Mononuclear cell (primary cell): ENCODE results near the gene LPIN1. TPM values are rescaled to one million over a fixed set of nuclear protein-coding genes. Genes with fewer than 3 reads are reported as not detected.

ENCODE experiments used
- H3K27me3 ChIP-seq: 2 replicates; pipeline ENCODE4 v1.6.0; 2011; ENCODE audit warnings: low read length, control low read depth; ENCODE audit not compliant: insufficient read depth
- H3K4me1 ChIP-seq: 2 replicates; pipeline ENCODE4 v1.5.1; 2011; ENCODE audit warnings: mild to moderate bottlenecking, low read length, control low read depth; ENCODE audit not compliant: insufficient read depth
- H3K4me3 ChIP-seq: 2 replicates; pipeline ENCODE4 v1.5.1; 2011; ENCODE audit warnings: mild to moderate bottlenecking, low read length, moderate library complexity
- H3K9me3 ChIP-seq: 2 replicates; pipeline ENCODE4 v1.5.1; 2011; ENCODE audit warnings: low read depth, mild to moderate bottlenecking, control low read depth, low read length
- total RNA-seq: library from RNA; depleted of rRNA; stranded (reverse); fragments of >200 nt; gene quantifications from one replicate; pipeline ENCODE4 v1.2.3, GENCODE V29; 2012

Gene LPIN1
- total RNA-seq, 1 donor = 52.8 TPM

DNA sequence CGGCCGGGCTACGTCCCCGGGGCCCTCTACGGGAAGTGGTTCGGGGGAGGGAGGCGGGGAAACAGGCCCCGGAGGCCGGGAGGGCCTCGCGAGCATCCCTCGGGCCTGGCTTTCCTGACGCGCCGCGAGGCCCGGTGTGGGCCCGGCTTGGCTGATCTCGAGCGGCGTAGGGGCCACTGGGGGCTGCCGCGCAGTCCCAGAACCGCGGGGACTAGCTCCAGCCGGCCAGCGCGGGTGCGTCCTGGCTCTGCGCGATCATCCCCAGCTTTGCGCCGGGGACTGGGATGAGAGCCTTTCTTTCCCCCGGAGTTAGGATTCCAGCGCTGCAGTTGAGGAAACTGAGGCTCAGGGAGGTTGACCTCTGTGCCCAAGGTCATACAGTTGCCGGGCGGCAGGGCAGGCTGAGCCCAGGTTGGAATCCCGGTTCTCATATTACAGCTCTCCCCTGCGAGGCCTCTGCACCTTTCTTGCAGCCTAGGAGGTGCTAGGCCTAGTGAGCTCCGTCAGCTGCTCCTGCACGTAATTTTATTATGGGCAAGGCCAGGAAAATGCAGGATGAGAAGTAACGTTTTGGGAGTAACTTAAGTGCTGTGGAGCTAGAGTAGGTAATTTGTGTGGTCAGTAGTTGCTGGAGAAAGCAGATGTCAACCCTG is 501 bp downstream of the LPIN1 start:
- Histone ChIP-seq H3K4me3 (peak overlapping the region; percentile 55), H3K9me3 (no peaks in the 10 kb centered on the region), H3K27me3 (no peaks in the 10 kb centered on the region), H3K4me1 (peaks cover 74% of the 10 kb centered on the region)

DNA sequence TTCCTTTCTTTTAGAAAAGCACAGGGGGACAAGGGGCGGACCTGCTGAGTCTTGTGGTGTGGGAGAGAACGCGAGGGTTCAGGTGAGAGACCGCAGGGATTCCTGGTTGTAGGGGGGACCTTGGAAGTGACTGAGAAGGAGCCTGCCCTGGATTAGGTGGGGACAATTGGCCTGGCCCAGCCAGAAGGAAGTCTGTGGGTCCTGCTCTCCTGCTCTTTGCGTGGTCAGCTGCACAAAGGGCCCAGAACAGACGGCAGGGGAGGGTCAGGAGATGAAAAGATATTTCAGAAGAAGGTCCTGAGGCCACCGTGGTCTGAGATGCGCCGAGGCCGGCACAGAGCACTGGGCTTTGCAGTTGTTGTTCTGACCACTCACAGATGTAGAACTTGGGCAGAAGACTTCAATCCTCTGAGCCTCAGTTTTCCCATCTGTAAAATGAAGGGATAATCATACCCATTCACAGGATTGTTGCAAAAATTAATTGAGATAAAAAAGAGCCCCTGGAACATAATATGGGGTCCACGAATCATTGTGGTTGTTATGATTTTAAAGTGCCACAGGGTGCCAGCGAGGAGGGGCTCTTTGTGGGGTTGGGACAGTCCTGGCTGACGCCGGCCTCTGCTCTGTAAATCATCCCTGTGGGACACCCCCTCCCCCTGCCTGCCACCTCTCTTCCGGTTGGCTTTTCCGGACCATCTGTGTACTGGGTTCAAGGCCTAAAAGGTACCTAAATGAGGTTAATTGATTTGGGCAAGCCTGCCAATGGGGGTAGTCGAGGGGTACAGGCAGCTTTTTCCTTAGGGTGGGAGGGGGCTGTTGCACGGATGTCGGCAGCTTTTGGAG is 1.8 kb downstream of the LPIN1 start:
- Histone ChIP-seq H3K4me3 (no peak overlapping the region), H3K9me3 (no peaks in the 10 kb centered on the region), H3K27me3 (no peaks in the 10 kb centered on the region), H3K4me1 (peaks cover 82% of the 10 kb centered on the region)

- peaks cover 84% of the 10 kb centered on the region for H3K4me1 ChIP-seq
- no peak overlapping the region for H3K4me3 ChIP-seq
- H3K27me3 ChIP-seq = no peaks in the 10 kb centered on the region
These were observed 2.6 kb downstream of the LPIN1 start for GRCh38 chr2:11748861-11749645.

GRCh38 chr2:11749646-11750349 is 3.4 kb downstream of the LPIN1 start:
- no peak overlapping the region for H3K4me3 ChIP-seq
- no peaks in the 10 kb centered on the region for H3K27me3 ChIP-seq
- no peaks in the 10 kb centered on the region for H3K9me3 ChIP-seq
- peaks cover 84% of the 10 kb centered on the region for H3K4me1 ChIP-seq

More at GRCh38 chr2:11748861-11749645, 2.6 kb downstream of the LPIN1 start:
- no peaks in the 10 kb centered on the region for H3K9me3 ChIP-seq

DNA sequence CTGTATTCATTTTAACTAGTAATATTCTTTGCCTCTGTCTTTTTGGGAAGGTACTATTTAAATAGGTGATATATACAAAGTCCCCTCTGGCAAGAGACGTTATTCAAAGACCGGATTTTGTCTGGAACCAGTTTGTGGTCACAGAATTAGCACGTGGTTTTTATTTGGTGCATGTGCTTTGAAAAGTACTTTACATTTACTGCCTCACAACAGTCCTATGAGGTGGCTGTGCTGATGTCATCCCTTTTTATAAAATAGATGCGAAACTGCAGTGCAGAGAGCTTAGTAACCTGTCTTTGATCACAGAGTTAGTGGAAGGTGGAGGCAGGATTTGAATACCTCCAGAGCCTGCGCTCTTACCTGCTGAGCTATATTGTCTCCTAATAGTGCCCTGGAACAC is 4.0 kb downstream of the LPIN1 start:
- H3K9me3 ChIP-seq = no peaks in the 10 kb centered on the region
- no peaks in the 10 kb centered on the region for H3K27me3 ChIP-seq
- H3K4me3 ChIP-seq = no peak overlapping the region
- peaks cover 84% of the 10 kb centered on the region for H3K4me1 ChIP-seq

GRCh38 chr2:11750917-11751316 is 4.5 kb downstream of the LPIN1 start:
- Histone ChIP-seq H3K9me3 (no peaks in the 10 kb centered on the region), H3K4me3 (no peak overlapping the region), H3K27me3 (no peaks in the 10 kb centered on the region), H3K4me1 (peaks cover 84% of the 10 kb centered on the region)

DNA sequence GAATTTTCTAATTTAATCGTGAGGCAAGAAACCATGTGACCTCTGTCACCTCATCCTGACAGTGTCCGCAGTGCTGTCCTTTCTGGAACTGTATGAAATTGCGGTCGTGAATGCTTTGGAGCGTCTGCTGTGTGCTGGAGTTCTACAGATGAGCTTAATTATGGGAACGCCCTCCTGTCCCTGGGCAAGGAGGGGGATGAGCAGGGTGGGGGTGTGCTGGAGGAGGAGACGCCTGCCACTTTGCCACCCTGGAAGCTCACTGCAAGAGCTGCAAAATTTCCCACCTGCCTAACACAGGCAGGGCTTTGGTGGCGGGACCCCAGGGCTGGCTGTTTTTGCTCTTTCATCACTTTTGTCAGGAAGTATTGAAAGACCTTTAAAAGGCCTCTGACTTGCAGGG is 6.5 kb downstream of the LPIN1 start:
- Histone ChIP-seq H3K9me3 (no peaks in the 10 kb centered on the region), H3K27me3 (no peaks in the 10 kb centered on the region), H3K4me3 (no peak overlapping the region), H3K4me1 (peaks cover 76% of the 10 kb centered on the region)

- H3K27me3 ChIP-seq = no peaks in the 10 kb centered on the region
- peak overlapping the region; percentile 1 for H3K4me3 ChIP-seq
- no peaks in the 10 kb centered on the region for H3K9me3 ChIP-seq
- peaks cover 76% of the 10 kb centered on the region for H3K4me1 ChIP-seq
These were observed 7.0 kb downstream of the LPIN1 start for GRCh38 chr2:11753452-11753885.

- H3K4me3 ChIP-seq = peak overlapping the region; percentile 1
- peaks cover 75% of the 10 kb centered on the region for H3K4me1 ChIP-seq
- H3K9me3 ChIP-seq = no peaks in the 10 kb centered on the region
- H3K27me3 ChIP-seq = no peaks in the 10 kb centered on the region
These were observed 7.7 kb downstream of the LPIN1 start for GRCh38 chr2:11753886-11754699.

DNA sequence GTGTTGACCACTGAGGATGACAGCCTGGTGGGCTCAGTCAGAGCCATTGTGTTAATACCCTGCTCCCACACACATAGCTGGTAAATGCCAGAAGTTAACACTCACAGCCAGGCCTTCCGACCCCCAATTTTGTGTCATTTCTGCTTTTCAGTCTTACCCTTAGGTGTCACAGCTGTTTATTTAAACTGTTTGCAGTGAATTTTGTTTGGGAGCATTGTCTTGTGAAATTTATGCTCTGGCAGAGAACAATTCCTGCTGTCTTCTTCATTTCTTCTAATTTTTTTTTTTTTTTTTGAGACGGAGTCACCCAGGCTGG is 8.2 kb downstream of the LPIN1 start:
- Histone ChIP-seq H3K9me3 (no peaks in the 10 kb centered on the region), H3K27me3 (no peaks in the 10 kb centered on the region), H3K4me3 (no peak overlapping the region), H3K4me1 (peaks cover 69% of the 10 kb centered on the region)

DNA sequence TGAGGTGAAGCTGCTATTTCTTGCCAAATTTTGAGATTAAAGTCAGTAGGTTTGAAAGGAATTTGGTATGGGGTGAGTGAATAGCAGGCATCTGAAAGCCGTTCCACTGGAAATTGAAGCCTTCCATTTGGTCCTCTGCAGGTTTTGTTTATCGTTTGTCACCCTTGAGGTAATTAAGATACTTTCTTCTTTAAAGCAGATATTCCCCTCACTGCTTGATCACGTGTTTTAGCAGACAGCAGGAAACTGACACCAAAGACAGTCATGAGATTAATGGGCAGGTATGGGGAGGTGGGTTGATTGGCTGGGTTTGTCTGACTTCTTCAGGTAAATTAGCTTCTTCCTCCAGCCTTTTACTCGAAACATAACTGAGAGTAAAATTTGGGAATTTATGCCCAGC is 10.7 kb downstream of the LPIN1 start:
- Histone ChIP-seq H3K9me3 (no peaks in the 10 kb centered on the region), H3K4me1 (peaks cover 53% of the 10 kb centered on the region), H3K27me3 (no peaks in the 10 kb centered on the region), H3K4me3 (no peak overlapping the region)

- H3K9me3 ChIP-seq = no peaks in the 10 kb centered on the region
- no peaks in the 10 kb centered on the region for H3K27me3 ChIP-seq
- H3K4me1 ChIP-seq = peaks cover 51% of the 10 kb centered on the region
- no peak overlapping the region for H3K4me3 ChIP-seq
These were observed 11.8 kb downstream of the LPIN1 start for GRCh38 chr2:11758187-11758586.

- Histone ChIP-seq H3K9me3 (no peaks in the 10 kb centered on the region), H3K4me1 (peaks cover 46% of the 10 kb centered on the region), H3K27me3 (no peaks in the 10 kb centered on the region), H3K4me3 (no peak overlapping the region)
These were observed 12.2 kb downstream of the LPIN1 start for GRCh38 chr2:11758647-11759046.
